OCI-LY3 (cell line): ENCODE results near the gene TDRD9.

ENCODE experiments used
- H2AFZ ChIP-seq: fragments of 200-600, 300-600 bp; shearing (Covaris generic); 2 replicates; pipeline ENCODE4 v1.6.0; 2014; ENCODE audit warnings: antibody characterized with exemption, low read depth, low read length
- H3K27ac ChIP-seq: fragments of 200-600, 300-600 bp; sonication (generic); 2 replicates; pipeline ENCODE4 v1.5.1; 2014; ENCODE audit warnings: mild to moderate bottlenecking, low read length, moderate library complexity, mixed read lengths
- H3K27me3 ChIP-seq: fragments of 200-600, 300-600 bp; sonication (generic); 2 replicates; pipeline ENCODE4 v1.6.1; 2014; ENCODE audit warnings: low read depth, low read length, mixed read lengths
- H3K36me3 ChIP-seq: fragments of 200-600, 300-600 bp; sonication (generic); replicated peaks from 2 replicates; pipeline ENCODE3; 2014; ENCODE audit warnings: low read depth, low read length, mixed read lengths
- H3K4me1 ChIP-seq: fragments of 300-600, 200-600 bp; sonication (generic); 2 replicates; pipeline ENCODE4 v1.6.1; 2014; ENCODE audit warnings: low read length, mixed read lengths
- H3K4me2 ChIP-seq: fragments of 200-600, 300-600 bp; sonication (generic); 2 replicates; pipeline ENCODE4 v1.6.1; 2014; ENCODE audit warnings: low read length, mixed read lengths
- H3K4me3 ChIP-seq: fragments of 300-600, 200-600 bp; sonication (generic); 2 replicates; pipeline ENCODE4 v1.5.1; 2014; ENCODE audit warnings: antibody characterized with exemption, mild to moderate bottlenecking, low read length, moderate library complexity
- H3K79me2 ChIP-seq: fragments of 300-600, 200-600 bp; shearing (Covaris generic); 2 replicates; pipeline ENCODE4 v1.6.1; 2014; ENCODE audit warnings: mild to moderate bottlenecking, low read length, mixed read lengths
- H3K9ac ChIP-seq: fragments of 300-600, 200-600 bp; shearing (Covaris generic); 2 replicates; pipeline ENCODE4 v1.6.0; 2014; ENCODE audit warnings: mild to moderate bottlenecking, low read length, moderate library complexity
- H3K9me3 ChIP-seq: fragments of 200-600, 300-600 bp; shearing (Covaris generic); 2 replicates; pipeline ENCODE4 v1.6.1; 2014; ENCODE audit warnings: low read length, mixed read lengths; ENCODE audit not compliant: insufficient read depth
- H4K20me1 ChIP-seq: fragments of 200-600, 300-600 bp; sonication (generic); 2 replicates; pipeline ENCODE4 v1.6.1; 2016; ENCODE audit warnings: low read length, mixed read lengths; ENCODE audit not compliant: insufficient read depth
- EZH2phosphoT487 ChIP-seq: fragments of 200-600 bp; shearing (Covaris generic); IDR thresholded peaks from 2 replicates; pipeline ENCODE4 v1.6.1; 2018; ENCODE audit warnings: antibody characterized with exemption, mixed run types, low read depth
- TF ChIP-seq, protein P1 (sequence below): fragments of 200-600, 300-600 bp; sonication (generic); IDR thresholded peaks from 2 replicates; pipeline ENCODE4 v1.5.1; 2014; ENCODE audit warnings: antibody characterized with exemption, low read length, low read depth

Gene TDRD9

DNA sequence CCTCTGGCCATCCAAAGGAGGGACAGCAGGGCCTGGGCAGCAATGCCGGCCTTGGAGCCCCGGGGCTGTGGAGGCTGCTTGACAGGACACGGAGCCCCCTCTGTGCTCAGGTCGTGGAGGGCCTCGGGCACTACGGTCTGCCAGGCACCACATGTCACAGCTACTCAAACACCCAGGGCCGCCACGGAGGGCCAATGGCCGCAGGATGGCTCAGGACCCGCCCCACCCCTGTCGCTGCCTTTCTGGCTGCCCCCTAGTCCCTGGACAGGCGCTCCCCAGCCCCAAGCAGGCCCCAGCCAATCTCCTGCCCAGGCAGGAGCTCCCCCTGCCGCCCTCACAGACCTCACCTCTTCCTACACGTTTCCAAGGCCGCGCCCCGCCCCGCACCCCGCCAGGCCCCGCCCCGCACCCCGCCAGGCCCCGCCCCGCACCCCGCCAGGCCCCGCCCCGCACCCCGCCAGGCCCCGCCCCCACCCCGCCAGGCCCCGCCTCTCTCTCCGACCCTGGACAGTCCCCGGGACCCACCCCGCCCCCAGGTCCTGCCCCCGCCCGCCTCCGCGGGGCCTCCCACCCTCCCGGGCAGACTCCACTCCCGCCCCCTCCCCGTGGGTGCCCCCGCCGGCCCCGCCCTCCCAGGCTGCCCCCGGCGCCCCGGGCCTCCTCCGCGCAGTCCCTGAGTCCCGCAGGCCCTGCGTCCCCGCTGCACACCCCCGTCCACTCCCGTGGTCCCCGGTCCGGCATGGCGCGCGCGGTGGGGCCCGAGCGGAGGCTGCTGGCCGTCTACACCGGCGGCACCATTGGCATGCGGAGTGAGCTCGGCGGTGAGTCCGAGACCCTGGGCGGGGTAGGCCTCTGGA, 157.0 kb downstream of the TDRD9 start, which contains the start of gene ASPG:
Gene ASPG, plus strand, starts transcription at position 669 of the 857 bp plus-strand sequence. Its CDS starts 71 bp downstream, at position 740.
- Histone ChIP-seq H3K27ac (no peak within 1 kb of the TSS), H3K4me3 (no peak within 1 kb of the TSS), H2AFZ (no peak within 1 kb of the TSS), H3K9ac (no peak within 1 kb of the TSS), H3K9me3 (no peaks in the 10 kb centered on the region), H3K27me3 (no peaks in the 10 kb centered on the region), H4K20me1 (no peaks in the 10 kb centered on the region), H3K36me3 (no peaks in the 10 kb centered on the region), H3K79me2 (no peaks in the 10 kb centered on the region), H3K4me2 (no peak within 1 kb of the TSS), H3K4me1 (no peaks in the 10 kb centered on the region)
- TF ChIP-seq, protein P1, sequence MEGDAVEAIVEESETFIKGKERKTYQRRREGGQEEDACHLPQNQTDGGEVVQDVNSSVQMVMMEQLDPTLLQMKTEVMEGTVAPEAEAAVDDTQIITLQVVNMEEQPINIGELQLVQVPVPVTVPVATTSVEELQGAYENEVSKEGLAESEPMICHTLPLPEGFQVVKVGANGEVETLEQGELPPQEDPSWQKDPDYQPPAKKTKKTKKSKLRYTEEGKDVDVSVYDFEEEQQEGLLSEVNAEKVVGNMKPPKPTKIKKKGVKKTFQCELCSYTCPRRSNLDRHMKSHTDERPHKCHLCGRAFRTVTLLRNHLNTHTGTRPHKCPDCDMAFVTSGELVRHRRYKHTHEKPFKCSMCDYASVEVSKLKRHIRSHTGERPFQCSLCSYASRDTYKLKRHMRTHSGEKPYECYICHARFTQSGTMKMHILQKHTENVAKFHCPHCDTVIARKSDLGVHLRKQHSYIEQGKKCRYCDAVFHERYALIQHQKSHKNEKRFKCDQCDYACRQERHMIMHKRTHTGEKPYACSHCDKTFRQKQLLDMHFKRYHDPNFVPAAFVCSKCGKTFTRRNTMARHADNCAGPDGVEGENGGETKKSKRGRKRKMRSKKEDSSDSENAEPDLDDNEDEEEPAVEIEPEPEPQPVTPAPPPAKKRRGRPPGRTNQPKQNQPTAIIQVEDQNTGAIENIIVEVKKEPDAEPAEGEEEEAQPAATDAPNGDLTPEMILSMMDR, result no peak
- TF ChIP-seq EZH2phosphoT487, result no peak

DNA sequence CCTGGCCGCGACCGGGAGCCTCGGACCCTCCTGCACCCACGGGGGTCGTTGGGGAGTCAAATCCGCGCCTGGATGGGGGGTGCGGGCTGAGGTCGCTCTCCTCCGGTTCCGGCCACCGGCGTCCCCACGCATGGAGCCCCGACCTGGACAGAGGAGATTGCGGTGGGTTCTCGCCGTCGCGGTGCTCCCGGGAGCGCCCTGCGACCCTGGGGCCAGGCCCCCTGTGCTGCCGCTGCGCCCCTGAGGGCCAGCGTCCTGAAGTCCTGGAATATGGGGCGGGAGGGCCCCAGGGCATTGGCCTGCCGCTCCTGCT, 157.6 kb downstream of the TDRD9 start:
- no peak overlapping the region for H3K27ac ChIP-seq
- H3K79me2 ChIP-seq, result no peaks in the 10 kb centered on the region
- no peak overlapping the region for H3K4me3 ChIP-seq
- H3K4me2 ChIP-seq, result no peak overlapping the region
- no peaks in the 10 kb centered on the region for H3K9me3 ChIP-seq
- H2AFZ ChIP-seq, result no peak overlapping the region
- no peaks in the 10 kb centered on the region for H3K36me3 ChIP-seq
- H3K4me1 ChIP-seq, result no peaks in the 10 kb centered on the region
- no peaks in the 10 kb centered on the region for H4K20me1 ChIP-seq
- H3K9ac ChIP-seq, result no peak overlapping the region
- no peak for TF ChIP-seq EZH2phosphoT487
- TF ChIP-seq, protein P1, result no peak
- H3K27me3 ChIP-seq, result no peaks in the 10 kb centered on the region

DNA sequence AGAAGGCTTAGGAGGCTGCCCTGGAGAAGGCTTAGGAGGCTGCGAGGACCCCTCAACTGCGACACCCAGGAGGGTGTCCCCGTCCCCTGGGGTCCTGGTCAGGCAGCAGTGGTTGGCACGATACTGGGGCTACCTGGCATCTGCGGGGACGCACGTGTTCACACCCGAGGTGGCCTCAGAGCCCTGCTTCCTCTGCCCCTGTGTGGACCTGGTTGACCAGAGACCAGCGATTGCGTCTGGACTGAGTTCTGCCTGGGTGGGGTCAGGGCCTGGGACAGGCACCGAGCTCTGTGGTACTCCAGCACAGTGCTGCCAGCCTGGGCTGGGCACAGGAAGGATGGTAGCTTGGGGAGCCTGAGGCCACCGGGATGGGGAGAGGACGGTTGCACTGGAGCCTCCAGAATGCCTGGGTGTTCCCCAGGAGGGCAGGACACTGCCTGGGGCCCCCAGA, 158.0 kb downstream of the TDRD9 start:
- H3K4me2 ChIP-seq, result no peak overlapping the region
- no peak overlapping the region for H3K27ac ChIP-seq
- H3K4me1 ChIP-seq, result no peaks in the 10 kb centered on the region
- H3K4me3 ChIP-seq, result no peak overlapping the region
- no peaks in the 10 kb centered on the region for H4K20me1 ChIP-seq
- TF ChIP-seq, protein P1, result no peak
- no peak for TF ChIP-seq EZH2phosphoT487
- H3K36me3 ChIP-seq, result no peaks in the 10 kb centered on the region
- H3K9me3 ChIP-seq, result no peaks in the 10 kb centered on the region
- H3K79me2 ChIP-seq, result no peaks in the 10 kb centered on the region
- no peaks in the 10 kb centered on the region for H3K27me3 ChIP-seq
- H3K9ac ChIP-seq, result no peak overlapping the region
- no peak overlapping the region for H2AFZ ChIP-seq

- TF ChIP-seq EZH2phosphoT487, result no peak
- TF ChIP-seq, protein P1, result no peak
- H3K4me1 ChIP-seq, result no peaks in the 10 kb centered on the region
- no peak overlapping the region for H3K9ac ChIP-seq
- H3K4me2 ChIP-seq, result no peak overlapping the region
- H3K79me2 ChIP-seq, result no peaks in the 10 kb centered on the region
- H3K9me3 ChIP-seq, result no peaks in the 10 kb centered on the region
- no peak overlapping the region for H2AFZ ChIP-seq
- no peaks in the 10 kb centered on the region for H4K20me1 ChIP-seq
- no peaks in the 10 kb centered on the region for H3K27me3 ChIP-seq
- H3K27ac ChIP-seq, result no peak overlapping the region
- H3K4me3 ChIP-seq, result no peak overlapping the region
- H3K36me3 ChIP-seq, result no peaks in the 10 kb centered on the region
Observed at GRCh38 chr14:104086661-104087461, 158.6 kb downstream of the TDRD9 start.
